GM12891 (cell line): ENCODE data around the gene SULT1C3. TPM values are rescaled to one million over a fixed set of nuclear protein-coding genes. Genes with fewer than 3 reads are reported as not detected.

Experiments
- DNase-seq: peaks from one replicate; pipeline ENCODE4 v3.0.0; 2011; ENCODE audit warnings: low spot score; ENCODE audit not compliant: insufficient read length
- FAIRE-seq: peaks from 2 replicates; lab custom pipeline; 2011; peaks lifted over from hg19 to GRCh38; lab: Jason Lieb, UNC
- PAX5 ChIP-seq: IDR thresholded peaks from 2 replicates; pipeline ENCODE4 v1.6.1; 2011; ENCODE audit warnings: low read length, moderate library complexity, mild to moderate bottlenecking; ENCODE audit not compliant: insufficient read depth, severe bottlenecking
- POLR2A ChIP-seq: IDR thresholded peaks from 2 replicates; pipeline ENCODE4 v1.6.1; 2011; ENCODE audit warnings: low read depth, low read length, control low read depth
- POLR2AphosphoS5 ChIP-seq: IDR thresholded peaks from 2 replicates; pipeline ENCODE4 v1.6.1; 2011; ENCODE audit warnings: low read depth, low read length, control low read depth
- POU2F2 ChIP-seq: IDR thresholded peaks from 2 replicates; pipeline ENCODE4 v1.6.1; 2011; ENCODE audit warnings: low read depth, mild to moderate bottlenecking, control low read depth, low read length, moderate library complexity
- SPI1 ChIP-seq: IDR thresholded peaks from 2 replicates; pipeline ENCODE4 v1.6.1; 2011; ENCODE audit warnings: low read depth, low read length, control low read depth
- TAF1 ChIP-seq: IDR thresholded peaks from 2 replicates; pipeline ENCODE4 v1.6.1; 2011; ENCODE audit warnings: low read depth, low read length, control low read depth
- polyA plus RNA-seq: library from polyadenylated mRNA; unstranded; fragments of >200 nt; gene quantifications from one replicate; pipeline ENCODE4 v1.2.1, GENCODE V29; 2012; ENCODE audit warnings: low read depth, missing spikeins, inconsistent platforms; ENCODE audit not compliant: missing spikeins

The SULT1C3 gene
- polyA plus RNA-seq, result not detected

- no peak for DNase-seq
- no peak for TF ChIP-seq POLR2A
- no peak for TF ChIP-seq SPI1
- TF ChIP-seq POU2F2, result no peak
- no peak for TF ChIP-seq PAX5
- TF ChIP-seq POLR2AphosphoS5, result no peak
- no peak for TF ChIP-seq TAF1
- no peak for FAIRE-seq
Measured at GRCh38 chr2:108239786-108240185, at the start of gene SULT1C3. Gene SULT1C3, plus strand, starts transcription at chr2:108239968. Its CDS starts 7,227 bp downstream, at chr2:108247195.

- FAIRE-seq (no peak), DNase-seq (no peak)
- TF ChIP-seq PAX5 (no peak), TAF1 (no peak), POU2F2 (no peak), SPI1 (no peak)
Measured at GRCh38 chr2:108193251-108193650, 46.5 kb upstream of the SULT1C3 start.

GRCh38 chr2:108194409-108195132 is 45.2 kb upstream of the SULT1C3 start:
- TF ChIP-seq PAX5 (no peak), SPI1 (no peak), TAF1 (no peak), POLR2A (no peak), POLR2AphosphoS5 (no peak), POU2F2 (no peak)
- DNase-seq (no peak), FAIRE-seq (no peak)

- no peak for TF ChIP-seq TAF1
- TF ChIP-seq SPI1, result no peak
- no peak for TF ChIP-seq POLR2AphosphoS5
- TF ChIP-seq PAX5, result no peak
- no peak for TF ChIP-seq POLR2A
- TF ChIP-seq POU2F2, result no peak
- DNase-seq (no peak), FAIRE-seq (no peak)
Measured at GRCh38 chr2:108195133-108195439, 44.7 kb upstream of the SULT1C3 start.

GRCh38 chr2:108199726-108200125 is 40.0 kb upstream of the SULT1C3 start:
- FAIRE-seq (no peak), DNase-seq (no peak)
- TF ChIP-seq TAF1, result no peak
- TF ChIP-seq POLR2AphosphoS5, result no peak
- no peak for TF ChIP-seq POU2F2
- TF ChIP-seq SPI1, result no peak
- TF ChIP-seq PAX5, result no peak
- TF ChIP-seq POLR2A, result no peak

GRCh38 chr2:108200569-108200968 is 39.2 kb upstream of the SULT1C3 start:
- DNase-seq, result no peak
- TF ChIP-seq POU2F2 (no peak), TAF1 (no peak)
- no peak for FAIRE-seq

- TF ChIP-seq PAX5, result no peak
- no peak for TF ChIP-seq POLR2AphosphoS5
- TF ChIP-seq SPI1, result no peak
- TF ChIP-seq POLR2A, result no peak
- TF ChIP-seq POU2F2, result no peak
- no peak for TF ChIP-seq TAF1
- DNase-seq (no peak), FAIRE-seq (no peak)
Measured at GRCh38 chr2:108212671-108213070, 27.1 kb upstream of the SULT1C3 start.

- DNase-seq, result no peak
- no peak for FAIRE-seq
- no peak for TF ChIP-seq SPI1
- TF ChIP-seq TAF1, result no peak
- no peak for TF ChIP-seq POU2F2
- TF ChIP-seq PAX5, result no peak
- TF ChIP-seq POLR2AphosphoS5, result no peak
- TF ChIP-seq POLR2A, result no peak
Measured at GRCh38 chr2:108215794-108216211, 24.0 kb upstream of the SULT1C3 start.

GRCh38 chr2:108217211-108217610 is 22.6 kb upstream of the SULT1C3 start:
- DNase-seq, result no peak
- FAIRE-seq, result no peak
- TF ChIP-seq PAX5, result no peak
- no peak for TF ChIP-seq POU2F2
- no peak for TF ChIP-seq SPI1
- no peak for TF ChIP-seq POLR2AphosphoS5
- no peak for TF ChIP-seq POLR2A
- TF ChIP-seq TAF1, result no peak

- TF ChIP-seq SPI1 (no peak), TAF1 (no peak), POLR2A (no peak), POU2F2 (no peak), PAX5 (no peak), POLR2AphosphoS5 (no peak)
- no peak for FAIRE-seq
Measured at GRCh38 chr2:108219688-108220087, 20.1 kb upstream of the SULT1C3 start.

More at GRCh38 chr2:108219688-108220087, 20.1 kb upstream of the SULT1C3 start:
- no peak for DNase-seq
